ENCODE measurements around the gene RGS19. TPM values are rescaled to one million over a fixed set of nuclear protein-coding genes. Genes with fewer than 3 reads are reported as not detected.

The RGS19 gene
- total RNA-seq, 1 experiment from 2014 or later, result 12.8 TPM

GRCh38 chr20:64062596-64063388 is 16.5 kb downstream of the RGS19 start, which contains the start of gene TCEA2:
TCEA2 (plus strand) TSS chr20:64063198; CDS start chr20:64063313, 115 bp downstream.
- Mint-ChIP-seq H3K27ac (peak within 1 kb of the TSS in 1 of 3 experiments; percentile 62; a peak in 2 of 7 replicates), H3K4me1 (peaks cover 31 to 39% of the 10 kb centered on the region in 2 experiments), H3K27me3 (ENCODE audit: low read depth) (peaks cover 5% of the 10 kb centered on the region), H3K9me3 (no peaks in the 10 kb centered on the region), H3K36me3 (ENCODE audit: insufficient read depth in 1 of 3, low read depth in 3 of 3) (no peaks in the 10 kb centered on the region; a peak in 1 of 7 replicates), H3K4me3 (peak within 1 kb of the TSS; percentile 77 to 84)
- H2AK5ac ChIP-seq (ENCODE audit: insufficient read length, low read length), result no peak within 1 kb of the TSS
- no peak within 1 kb of the TSS for H3T11ph ChIP-seq (ENCODE audit: low read length)
- H4K91ac ChIP-seq (ENCODE audit: insufficient read length, low read depth, low read length), result no peak within 1 kb of the TSS
- H3K23ac ChIP-seq (ENCODE audit: insufficient read length, low read depth, low read length), result no peak within 1 kb of the TSS
- no peak within 1 kb of the TSS for H4K5ac ChIP-seq (ENCODE audit: insufficient read length, low read depth, low read length)
- H3K9ac ChIP-seq (ENCODE audit: extremely low read depth, insufficient read length, low read length), result no peak within 1 kb of the TSS
- H2BK5ac ChIP-seq (ENCODE audit: insufficient read length, low read length), result no peak within 1 kb of the TSS
- no peaks in the 10 kb centered on the region for H4K20me1 ChIP-seq (ENCODE audit: control insufficient read depth, insufficient read depth, insufficient read length)
- H2BK20ac ChIP-seq (ENCODE audit: low read depth, low read length, poor library complexity, severe bottlenecking), result no peak within 1 kb of the TSS
- no CpG with 5 or more reads among the region's 85 CpGs for WGBS (ENCODE audit: extremely low coverage, insufficient read length, low lambda C conversion rate)
- H3K56ac ChIP-seq (ENCODE audit: insufficient read length, low read depth, low read length), result no peak within 1 kb of the TSS
- no peaks in the 10 kb centered on the region for H3K79me2 ChIP-seq (ENCODE audit: insufficient read depth, low read length)
- H2BK15ac ChIP-seq (ENCODE audit: low read depth, low read length), result no peak within 1 kb of the TSS
- no peak within 1 kb of the TSS for H4K8ac ChIP-seq (replicated peaks; ENCODE audit: insufficient read length, low read depth, low read length)
- no peak within 1 kb of the TSS for H2BK120ac ChIP-seq (ENCODE audit: low read depth, low read length, poor library complexity, severe bottlenecking)
- peak; percentile 93 for DNase-seq
- no peak within 1 kb of the TSS for H3K4ac ChIP-seq (ENCODE audit: low read depth, low read length)
- H3K27me3 ChIP-seq (ENCODE audit: insufficient read depth, low read length), result no peaks in the 10 kb centered on the region
- H3K79me1 ChIP-seq (ENCODE audit: insufficient read depth, low read depth, low read length, poor library complexity, severe bottlenecking), result no peaks in the 10 kb centered on the region
- H3K9me3 ChIP-seq (ENCODE audit: control insufficient read depth, low read depth, low read length), result no peaks in the 10 kb centered on the region
- peak within 1 kb of the TSS; percentile 49 for H3K4me2 ChIP-seq (ENCODE audit: insufficient read depth, insufficient read length, low read length)
- no peak for TF ChIP-seq CTCF (conservative IDR thresholded peaks at IDR 0.05)
- H3K14ac ChIP-seq (ENCODE audit: insufficient read depth, low read length), result peak within 1 kb of the TSS; percentile 27; the same call in 1 of the 2 replicates
- no peak within 1 kb of the TSS for H3K18ac ChIP-seq (ENCODE audit: insufficient read length, low read depth, low read length)
- H2BK12ac ChIP-seq (ENCODE audit: insufficient read length, low read depth, low read length), result no peak within 1 kb of the TSS
- peaks cover 6% of the 10 kb centered on the region for H3K23me2 ChIP-seq (ENCODE audit: insufficient read length, low read depth, low read length, poor library complexity, severe bottlenecking)
- H3K4me1 ChIP-seq (ENCODE audit: insufficient read depth, low read length), result peaks cover 1% of the 10 kb centered on the region; the same call in 1 of the 2 replicates
- no peak within 1 kb of the TSS for H3K27ac ChIP-seq (ENCODE audit: insufficient read length, low read depth, low read length)
- no peak within 1 kb of the TSS for H2AFZ ChIP-seq (ENCODE audit: low read length)

Data from H9 (cell line).